HFFc6 (cell line): ENCODE measurements around the gene CCDC6. TPM values are rescaled to one million over a fixed set of nuclear protein-coding genes. Genes with fewer than 3 reads are reported as not detected.
A peak's percentile ranks its signal among the peaks of the same experiment; 100 is the strongest.

Source experiments
- DNase-seq: peaks from one replicate; pipeline ENCODE4 v3.0.0-alpha.2; 2018
- H3K27ac Mint-ChIP-seq: 2 replicates; pipeline ENCODE4 v1.8.0; 2020; ENCODE audit warnings: mild to moderate bottlenecking, mixed read lengths
- H3K27me3 Mint-ChIP-seq: 2 replicates; pipeline ENCODE4 v1.8.0; 2021; ENCODE audit warnings: mild to moderate bottlenecking, moderate library complexity, mixed read lengths; ENCODE audit not compliant: insufficient read depth
- H3K36me3 Mint-ChIP-seq: 2 replicates; pipeline ENCODE4 v1.8.0; 2021; ENCODE audit warnings: low read depth, mixed read lengths
- H3K4me1 Mint-ChIP-seq: 2 replicates; pipeline ENCODE4 v1.8.0; 2020; ENCODE audit warnings: low read depth, mixed read lengths
- H3K4me3 Mint-ChIP-seq: 2 replicates; pipeline ENCODE4 v1.8.0; 2020; ENCODE audit warnings: mild to moderate bottlenecking, moderate library complexity, mixed read lengths
- H3K9me3 Mint-ChIP-seq: 2 replicates; pipeline ENCODE4 v1.8.0; 2020; ENCODE audit warnings: mild to moderate bottlenecking, mixed read lengths
- total RNA-seq, 6 experiments: library from RNA; stranded (reverse); fragmentation: NEBNext Ultra II Directional; extraction: Animal tissue kit (Norgen Biotek cat#: 25700); gene quantifications; 2 replicates in 1 of 6; 3 replicates in 5 of 6; pipeline ENCODE4 v1.2.3, GENCODE V29; 2021
- TF ChIP-seq, protein P1 (sequence below): fragments of 200-600 bp; sonication (generic); IDR thresholded peaks from 2 replicates; pipeline ENCODE4 v1.5.0; 2021; ENCODE audit warnings: antibody characterized with exemption, mild to moderate bottlenecking

Gene CCDC6
- total RNA-seq, 6 experiments from 2014 or later = 33.0 to 43.0 (median 36.7) TPM

DNA sequence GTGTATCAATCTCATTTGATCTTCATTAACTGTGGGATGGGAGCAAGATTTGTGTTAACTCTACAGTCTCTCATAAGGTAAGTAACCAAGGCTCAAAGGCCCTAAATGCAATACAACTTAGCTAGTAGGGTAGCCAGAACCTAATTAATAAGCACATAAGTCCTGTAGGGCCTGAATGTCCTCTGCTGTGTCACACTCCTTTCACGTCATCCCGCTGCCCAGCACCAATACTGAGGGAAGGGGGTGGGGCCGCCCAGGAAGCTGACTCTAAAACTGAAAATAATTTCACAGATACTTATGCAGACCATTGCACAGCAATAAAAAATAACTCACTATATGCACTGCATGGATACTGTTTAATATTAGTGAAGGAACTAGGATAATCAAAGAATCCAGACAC is 13.7 kb downstream of the CCDC6 start:
- peaks cover 6% of the 10 kb centered on the region; the same call in 1 of the 2 replicates for H3K36me3 Mint-ChIP-seq
- no peak overlapping the region for H3K4me3 Mint-ChIP-seq
- peaks cover 28% of the 10 kb centered on the region for H3K4me1 Mint-ChIP-seq
- no peaks in the 10 kb centered on the region for H3K9me3 Mint-ChIP-seq
- no peak overlapping the region for H3K27ac Mint-ChIP-seq
- no peak for DNase-seq
- TF ChIP-seq, protein P1, sequence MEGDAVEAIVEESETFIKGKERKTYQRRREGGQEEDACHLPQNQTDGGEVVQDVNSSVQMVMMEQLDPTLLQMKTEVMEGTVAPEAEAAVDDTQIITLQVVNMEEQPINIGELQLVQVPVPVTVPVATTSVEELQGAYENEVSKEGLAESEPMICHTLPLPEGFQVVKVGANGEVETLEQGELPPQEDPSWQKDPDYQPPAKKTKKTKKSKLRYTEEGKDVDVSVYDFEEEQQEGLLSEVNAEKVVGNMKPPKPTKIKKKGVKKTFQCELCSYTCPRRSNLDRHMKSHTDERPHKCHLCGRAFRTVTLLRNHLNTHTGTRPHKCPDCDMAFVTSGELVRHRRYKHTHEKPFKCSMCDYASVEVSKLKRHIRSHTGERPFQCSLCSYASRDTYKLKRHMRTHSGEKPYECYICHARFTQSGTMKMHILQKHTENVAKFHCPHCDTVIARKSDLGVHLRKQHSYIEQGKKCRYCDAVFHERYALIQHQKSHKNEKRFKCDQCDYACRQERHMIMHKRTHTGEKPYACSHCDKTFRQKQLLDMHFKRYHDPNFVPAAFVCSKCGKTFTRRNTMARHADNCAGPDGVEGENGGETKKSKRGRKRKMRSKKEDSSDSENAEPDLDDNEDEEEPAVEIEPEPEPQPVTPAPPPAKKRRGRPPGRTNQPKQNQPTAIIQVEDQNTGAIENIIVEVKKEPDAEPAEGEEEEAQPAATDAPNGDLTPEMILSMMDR = no peak
- no peaks in the 10 kb centered on the region; the same call in 1 of the 2 replicates for H3K27me3 Mint-ChIP-seq

DNA sequence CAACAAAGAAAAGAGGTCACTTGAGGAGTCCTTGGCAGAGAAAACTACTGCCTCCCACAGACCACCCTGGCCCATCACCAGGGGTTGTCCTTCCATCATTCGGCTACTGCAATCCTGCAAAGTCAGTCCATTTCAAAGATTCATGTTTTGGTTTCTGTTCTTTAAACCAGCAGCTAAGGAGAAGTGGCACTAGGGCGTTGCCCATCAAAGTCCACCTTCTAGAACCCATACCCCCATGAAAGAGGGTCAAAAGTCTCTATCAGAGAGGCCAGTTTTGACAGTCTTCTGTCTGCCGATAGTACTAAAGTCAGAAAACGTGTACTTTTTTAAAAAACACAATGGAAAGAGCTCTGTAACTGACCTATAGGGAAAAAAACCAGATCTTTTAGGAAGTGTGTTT is 14.4 kb downstream of the CCDC6 start:
- H3K27me3 Mint-ChIP-seq = no peaks in the 10 kb centered on the region; the same call in 1 of the 2 replicates
- no peak overlapping the region for H3K27ac Mint-ChIP-seq
- TF ChIP-seq, protein P1 = no peak
- H3K4me3 Mint-ChIP-seq = no peak overlapping the region
- peaks cover 29% of the 10 kb centered on the region for H3K4me1 Mint-ChIP-seq
- H3K9me3 Mint-ChIP-seq = no peaks in the 10 kb centered on the region
- peaks cover 6% of the 10 kb centered on the region; the same call in 1 of the 2 replicates for H3K36me3 Mint-ChIP-seq
- no peak for DNase-seq

DNA sequence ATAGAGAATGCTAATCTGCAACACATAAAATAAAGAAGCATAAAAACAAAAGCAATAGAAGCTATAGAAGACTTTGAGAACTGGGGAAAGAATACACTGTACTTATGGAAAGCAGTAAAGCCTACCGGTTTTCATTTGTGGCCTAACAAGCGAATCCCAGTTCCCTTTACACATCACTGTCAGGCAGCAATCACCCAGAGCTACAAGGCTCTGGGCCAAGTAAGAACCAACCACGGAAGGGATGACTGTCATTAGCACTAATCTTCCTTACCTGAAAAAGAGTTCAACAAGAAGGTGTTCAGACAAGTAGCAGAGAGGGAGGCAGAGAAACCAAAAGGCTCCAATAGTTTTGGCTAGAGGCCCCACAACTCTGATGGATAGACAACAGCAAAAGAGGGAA is 15.0 kb downstream of the CCDC6 start:
- no peaks in the 10 kb centered on the region; the same call in 1 of the 2 replicates for H3K27me3 Mint-ChIP-seq
- H3K36me3 Mint-ChIP-seq = peaks cover 6% of the 10 kb centered on the region; the same call in 1 of the 2 replicates
- peak overlapping the region; percentile 25; the same call in 1 of the 2 replicates for H3K27ac Mint-ChIP-seq
- peaks cover 28% of the 10 kb centered on the region for H3K4me1 Mint-ChIP-seq
- TF ChIP-seq, protein P1 = no peak
- H3K9me3 Mint-ChIP-seq = no peaks in the 10 kb centered on the region
- no peak overlapping the region for H3K4me3 Mint-ChIP-seq
- no peak for DNase-seq

DNA sequence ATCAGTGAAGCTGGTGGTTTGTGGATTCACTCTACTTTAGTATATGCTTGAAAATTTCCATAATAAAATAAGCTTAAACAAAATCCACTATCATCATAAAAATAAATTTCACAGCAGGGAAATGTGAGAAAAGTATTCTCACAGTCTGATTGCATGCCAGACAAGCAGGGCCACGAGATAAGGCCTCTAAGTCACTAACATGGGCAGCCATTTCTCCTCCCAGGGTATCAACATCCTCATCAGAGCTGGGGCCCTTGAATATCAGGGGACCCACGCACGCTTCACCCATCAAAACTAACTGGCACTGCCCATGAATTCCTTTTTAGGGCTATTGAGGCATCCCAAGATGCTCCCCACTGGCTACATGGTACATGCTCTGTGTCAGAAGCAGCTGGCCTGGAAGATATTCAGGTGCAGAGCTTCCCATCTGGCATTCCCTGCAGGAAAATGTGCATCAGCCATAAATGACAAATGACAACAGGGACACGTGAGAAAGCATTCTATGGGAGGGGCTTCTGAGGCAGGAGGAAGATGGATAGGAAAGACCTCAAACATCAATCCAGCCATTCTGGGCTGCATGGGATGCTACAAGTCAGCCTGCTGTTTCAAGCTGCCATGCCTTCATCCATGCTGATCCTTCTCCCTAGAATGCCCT is 17.4 kb downstream of the CCDC6 start:
- H3K36me3 Mint-ChIP-seq = peaks cover 6% of the 10 kb centered on the region; the same call in 1 of the 2 replicates
- TF ChIP-seq, protein P1 = no peak
- H3K27ac Mint-ChIP-seq = no peak overlapping the region
- no peaks in the 10 kb centered on the region for H3K9me3 Mint-ChIP-seq
- H3K27me3 Mint-ChIP-seq = no peaks in the 10 kb centered on the region; the same call in 1 of the 2 replicates
- DNase-seq = no peak
- H3K4me1 Mint-ChIP-seq = peaks cover 10% of the 10 kb centered on the region
- no peak overlapping the region for H3K4me3 Mint-ChIP-seq

DNA sequence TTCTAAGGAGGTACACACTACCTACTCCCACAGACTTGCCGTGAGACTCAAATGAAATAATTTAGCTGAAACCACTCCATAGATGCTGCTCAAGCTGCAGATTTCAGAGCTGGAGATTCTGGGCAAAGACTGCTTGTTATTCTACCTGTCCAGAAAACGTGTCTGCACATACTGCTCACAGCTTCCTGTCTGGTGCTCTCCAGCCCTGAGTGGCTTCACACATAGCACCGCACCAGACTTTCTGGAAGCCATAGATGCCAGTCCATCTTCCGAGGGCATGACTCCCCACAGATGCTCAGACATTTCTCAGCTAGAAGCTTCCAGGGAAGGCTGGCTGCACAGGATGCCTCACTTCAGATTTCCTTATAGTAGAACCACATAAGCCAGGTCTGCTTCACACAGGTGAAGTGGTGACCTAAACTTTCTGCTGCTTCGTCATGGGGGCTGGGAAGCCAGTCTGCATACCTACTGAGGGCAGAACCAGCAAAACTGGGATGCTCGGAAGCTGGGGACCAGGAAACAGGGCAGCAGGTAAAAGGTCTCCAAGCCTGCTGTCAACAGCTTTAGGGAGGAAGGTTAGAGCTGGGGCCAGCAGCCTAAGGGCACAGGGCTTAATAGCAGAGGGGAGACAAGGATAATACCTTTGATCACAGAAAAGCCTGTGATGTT is 18.2 kb downstream of the CCDC6 start:
- no peak for DNase-seq
- peaks cover 6% of the 10 kb centered on the region; the same call in 1 of the 2 replicates for H3K4me1 Mint-ChIP-seq
- no peak overlapping the region for H3K27ac Mint-ChIP-seq
- TF ChIP-seq, protein P1 = no peak
- H3K27me3 Mint-ChIP-seq = no peaks in the 10 kb centered on the region; the same call in 1 of the 2 replicates
- no peaks in the 10 kb centered on the region for H3K9me3 Mint-ChIP-seq
- peaks cover 6% of the 10 kb centered on the region; the same call in 1 of the 2 replicates for H3K36me3 Mint-ChIP-seq
- no peak overlapping the region for H3K4me3 Mint-ChIP-seq
